ENCODE measurements around the gene NID2.

GRCh38 chr14:52002542-52002941 is 66.3 kb downstream of the NID2 start:
- TF ChIP-seq NRF1 (IDR thresholded peaks at IDR 0.05; ENCODE audit: low read depth, low read length) (no peak), TAF1 (IDR thresholded peaks at IDR 0.05; ENCODE audit: borderline replicate concordance, low read depth, low read length) (no peak), JUND (IDR thresholded peaks at IDR 0.05) (no peak)

Measured in SK-N-SH (cell line).